ENCODE measurements around the gene EYA2. TPM values are rescaled to one million over a fixed set of nuclear protein-coding genes. Genes with fewer than 3 reads are reported as not detected.

Gene EYA2
- total RNA-seq, 1 donor from 2014 or later, result 1.8 TPM

DNA sequence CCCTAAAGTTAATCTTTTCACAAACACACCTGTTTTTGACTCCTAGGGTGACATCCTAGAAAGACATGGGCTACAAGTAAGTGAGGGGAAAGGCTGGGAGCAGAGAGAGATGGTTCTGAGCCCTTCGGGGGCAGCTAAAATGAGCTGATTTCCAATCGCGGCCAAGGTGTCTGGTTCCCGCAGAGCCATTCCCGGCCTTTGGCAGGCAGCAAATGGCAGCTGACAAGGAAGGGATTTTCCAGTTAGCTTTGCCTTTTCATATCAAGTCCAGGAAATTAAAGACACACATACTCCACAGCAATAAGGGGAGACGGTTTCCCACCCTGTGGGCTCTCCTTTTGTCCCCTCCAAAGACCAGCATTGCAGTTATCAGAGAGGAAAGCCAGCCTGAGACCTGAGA lies 233.4 kb downstream of the EYA2 start:
- H3K36me3 Mint-ChIP-seq, result no peaks in the 10 kb centered on the region
- Histone ChIP-seq H3K27me3 (no peaks in the 10 kb centered on the region), H3K79me2 (ENCODE audit: low read depth) (no peaks in the 10 kb centered on the region), H3K36me3 (no peaks in the 10 kb centered on the region), H3K4me3 (no peak overlapping the region), H3F3A (ENCODE audit: low read depth) (peaks cover 34% of the 10 kb centered on the region), H3K4me2 (peak overlapping the region; percentile 34), H3K27ac (no peak overlapping the region), H2AFZ (replicated peaks) (no peak overlapping the region), H3K9me3 (ENCODE audit: low read depth) (no peaks in the 10 kb centered on the region), H4K20me1 (ENCODE audit: low read depth) (peaks cover 5% of the 10 kb centered on the region), H3K9ac (no peak overlapping the region), H3K4me1 (peaks cover 32% of the 10 kb centered on the region)
- peaks cover 32% of the 10 kb centered on the region for H3K4me1 Mint-ChIP-seq
- no peak for TF ChIP-seq EZH2phosphoT487 (IDR thresholded peaks at IDR 0.05)
- TF ChIP-seq EZH2 (IDR thresholded peaks at IDR 0.05), result no peak
- TF ChIP-seq CTCF (IDR thresholded peaks at IDR 0.05), result no peak
- H3K9me3 Mint-ChIP-seq, result no peaks in the 10 kb centered on the region
- DNase-seq (ENCODE audit: low spot score), result peak; percentile 18
- no peak overlapping the region for H3K27ac Mint-ChIP-seq
- peaks cover 6% of the 10 kb centered on the region for H3K27me3 Mint-ChIP-seq (ENCODE audit: insufficient read depth, low read depth)
- H3K4me3 Mint-ChIP-seq, result no peak overlapping the region

GRCh38 chr20:47129306-47129705 lies 234.7 kb downstream of the EYA2 start:
- Mint-ChIP-seq H3K4me3 (no peak overlapping the region), H3K36me3 (no peaks in the 10 kb centered on the region), H3K9me3 (no peaks in the 10 kb centered on the region), H3K4me1 (peaks cover 30% of the 10 kb centered on the region), H3K27ac (no peak overlapping the region), H3K27me3 (ENCODE audit: insufficient read depth, low read depth) (peaks cover 2% of the 10 kb centered on the region)
- no peak overlapping the region for H3K4me2 ChIP-seq
- no peaks in the 10 kb centered on the region for H3K9me3 ChIP-seq (ENCODE audit: low read depth)
- TF ChIP-seq CTCF (IDR thresholded peaks at IDR 0.05) (no peak), EZH2phosphoT487 (IDR thresholded peaks at IDR 0.05) (no peak), EZH2 (IDR thresholded peaks at IDR 0.05) (no peak)
- H3K79me2 ChIP-seq (ENCODE audit: low read depth), result no peaks in the 10 kb centered on the region
- peaks cover 34% of the 10 kb centered on the region for H3F3A ChIP-seq (ENCODE audit: low read depth)
- H3K4me1 ChIP-seq, result peaks cover 32% of the 10 kb centered on the region
- H3K27me3 ChIP-seq, result no peaks in the 10 kb centered on the region
- H3K9ac ChIP-seq, result no peak overlapping the region
- DNase-seq (ENCODE audit: low spot score), result no peak
- no peak overlapping the region for H3K4me3 ChIP-seq
- H2AFZ ChIP-seq (replicated peaks), result no peak overlapping the region
- H3K27ac ChIP-seq, result no peak overlapping the region
- peaks cover 5% of the 10 kb centered on the region for H4K20me1 ChIP-seq (ENCODE audit: low read depth)
- no peaks in the 10 kb centered on the region for H3K36me3 ChIP-seq

- Histone ChIP-seq H3K27me3 (no peaks in the 10 kb centered on the region), H4K20me1 (ENCODE audit: low read depth) (no peaks in the 10 kb centered on the region), H3K79me2 (ENCODE audit: low read depth) (no peaks in the 10 kb centered on the region), H3K4me2 (no peak overlapping the region), H3K9ac (no peak overlapping the region), H3K4me1 (peaks cover 11% of the 10 kb centered on the region), H3K4me3 (no peak overlapping the region), H2AFZ (replicated peaks) (no peak overlapping the region), H3K36me3 (no peaks in the 10 kb centered on the region), H3K9me3 (ENCODE audit: low read depth) (no peaks in the 10 kb centered on the region), H3K27ac (no peak overlapping the region), H3F3A (ENCODE audit: low read depth) (peaks cover 14% of the 10 kb centered on the region)
- no peak for DNase-seq (ENCODE audit: low spot score)
- TF ChIP-seq EZH2phosphoT487 (IDR thresholded peaks at IDR 0.05) (no peak), EZH2 (IDR thresholded peaks at IDR 0.05) (no peak), CTCF (IDR thresholded peaks at IDR 0.05) (no peak)
- H3K36me3 Mint-ChIP-seq, result no peaks in the 10 kb centered on the region
- no peaks in the 10 kb centered on the region for H3K9me3 Mint-ChIP-seq
- H3K27ac Mint-ChIP-seq, result no peak overlapping the region
- peaks cover 12% of the 10 kb centered on the region for H3K4me1 Mint-ChIP-seq
- no peaks in the 10 kb centered on the region for H3K27me3 Mint-ChIP-seq (ENCODE audit: insufficient read depth, low read depth)
- no peak overlapping the region for H3K4me3 Mint-ChIP-seq
Measured at GRCh38 chr20:47133809-47134456, 239.3 kb downstream of the EYA2 start.
